Gastroesophageal sphincter (tissue), 4 donors: ENCODE measurements around the gene AREL1. TPM values are rescaled to one million over a fixed set of nuclear protein-coding genes. Genes with fewer than 3 reads are reported as not detected.

Experiments
- ATAC-seq: fragments of 150-250 bp; one replicate; pipeline ENCODE4 v1.9.1; 2016; ENCODE audit warnings: mild to moderate bottlenecking, moderate library complexity
- H3K27ac ChIP-seq, 4 donors: fragments of 200-600 bp; sonication (generic) in 3 of 4; 1 replicate in 3 of 4; 2 replicates in 1 of 4; pipeline ENCODE4 v1.5.1; 2016 to 2019
- H3K27me3 ChIP-seq: fragments of 200-600 bp; sonication (generic); one replicate; pipeline ENCODE4 v1.5.1; 2019
- H3K36me3 ChIP-seq, 2 donors: fragments of 200-600 bp; sonication (generic); one replicate each; pipeline ENCODE4 v1.5.1; 2019; ENCODE audit warnings: control low read depth in 1 of 2
- H3K4me1 ChIP-seq, 3 donors: fragments of 200-600 bp; sonication (generic); 1 replicate in 2 of 3; 2 replicates in 1 of 3; pipeline ENCODE4 v1.5.1; 2016 to 2019; ENCODE audit warnings: control low read depth in 2 of 3
- H3K4me3 ChIP-seq, 2 donors: fragments of 200-600 bp; sonication (generic); one replicate each; pipeline ENCODE4 v1.5.1; 2019; ENCODE audit warnings: mild to moderate bottlenecking in 1 of 2, moderate library complexity in 1 of 2
- H3K9me3 ChIP-seq, 3 donors: fragments of 200-600 bp; sonication (generic); one replicate each; pipeline ENCODE4 v1.5.1; 2017 to 2019; ENCODE audit warnings: control low read depth in 2 of 3
- EP300 ChIP-seq: sonication (generic); formaldehyde crosslinking; IDR thresholded peaks from one replicate; pipeline ENCODE4 v1.6.1; 2017; ENCODE audit warnings: antibody characterized with exemption, mild to moderate bottlenecking
- POLR2A ChIP-seq, 2 donors: fragments of 450-650 bp; IDR thresholded peaks; one replicate each; pipeline ENCODE4 v1.6.1; 2017; ENCODE audit warnings: antibody characterized with exemption in 2 of 2, mild to moderate bottlenecking in 2 of 2, moderate library complexity in 1 of 2
- POLR2AphosphoS5 ChIP-seq: sonication (generic); formaldehyde crosslinking; IDR thresholded peaks from one replicate; pipeline ENCODE4 v1.6.1; 2017; ENCODE audit warnings: antibody characterized with exemption
- WGBS, 2 donors: methylation state at CpG; one replicate each; pipeline ENCODE4 v1.1.5; 2018; ENCODE audit warnings: low coverage in 1 of 2; 5-methylcytosine and 5-hydroxymethylcytosine counted together
- total RNA-seq, 4 donors: library from RNA; depleted of rRNA; stranded (reverse); fragments of >200 nt; gene quantifications; one replicate each; pipeline ENCODE4 v1.1.0, GENCODE V29; 2016
- TF ChIP-seq, protein P1 (sequence below), 4 experiments: fragments of 200-600 bp in 2 of 4; fragments of 450-650 bp in 2 of 4; sonication (generic) in 1 of 4; IDR thresholded peaks; one replicate each; pipeline ENCODE4 v1.5.1; 2017 to 2019; ENCODE audit warnings: antibody characterized with exemption in 4 of 4, mild to moderate bottlenecking in 2 of 4, moderate library complexity in 2 of 4

The AREL1 gene
- total RNA-seq, 4 donors from 2014 or later, result 14.3 to 39.9 (median 19.9) TPM

GRCh38 chr14:74702293-74702692 is 10.6 kb downstream of the AREL1 start:
- no CpG with 5 or more reads among the region's 2 CpGs for WGBS, 2 donors

DNA sequence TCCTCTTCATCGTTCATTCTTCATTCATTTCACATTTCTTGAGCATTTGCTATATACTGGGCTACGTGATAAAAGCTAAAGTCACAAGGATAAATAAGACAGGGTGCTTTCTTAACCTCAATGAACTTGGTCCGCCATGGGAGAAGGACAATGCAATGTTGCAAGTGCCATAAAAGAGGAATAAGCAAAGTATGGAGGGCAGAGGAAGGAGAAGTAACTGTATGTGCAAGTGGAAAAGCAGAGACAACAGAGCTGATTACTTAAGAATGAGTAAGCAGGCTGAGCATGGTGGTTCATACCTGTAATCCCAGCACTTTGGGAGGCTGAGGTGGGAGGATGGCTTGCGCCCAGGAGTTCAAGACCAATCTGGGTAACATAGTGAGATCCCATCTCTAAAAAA is 14.4 kb downstream of the AREL1 start:
- peaks cover 0 to 5% of the 10 kb centered on the region in 2 donors for H3K36me3 ChIP-seq
- no peaks in the 10 kb centered on the region for H3K4me1 ChIP-seq
- TF ChIP-seq, protein P1, sequence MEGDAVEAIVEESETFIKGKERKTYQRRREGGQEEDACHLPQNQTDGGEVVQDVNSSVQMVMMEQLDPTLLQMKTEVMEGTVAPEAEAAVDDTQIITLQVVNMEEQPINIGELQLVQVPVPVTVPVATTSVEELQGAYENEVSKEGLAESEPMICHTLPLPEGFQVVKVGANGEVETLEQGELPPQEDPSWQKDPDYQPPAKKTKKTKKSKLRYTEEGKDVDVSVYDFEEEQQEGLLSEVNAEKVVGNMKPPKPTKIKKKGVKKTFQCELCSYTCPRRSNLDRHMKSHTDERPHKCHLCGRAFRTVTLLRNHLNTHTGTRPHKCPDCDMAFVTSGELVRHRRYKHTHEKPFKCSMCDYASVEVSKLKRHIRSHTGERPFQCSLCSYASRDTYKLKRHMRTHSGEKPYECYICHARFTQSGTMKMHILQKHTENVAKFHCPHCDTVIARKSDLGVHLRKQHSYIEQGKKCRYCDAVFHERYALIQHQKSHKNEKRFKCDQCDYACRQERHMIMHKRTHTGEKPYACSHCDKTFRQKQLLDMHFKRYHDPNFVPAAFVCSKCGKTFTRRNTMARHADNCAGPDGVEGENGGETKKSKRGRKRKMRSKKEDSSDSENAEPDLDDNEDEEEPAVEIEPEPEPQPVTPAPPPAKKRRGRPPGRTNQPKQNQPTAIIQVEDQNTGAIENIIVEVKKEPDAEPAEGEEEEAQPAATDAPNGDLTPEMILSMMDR (IDR thresholded peaks at IDR 0.05), result no peak
- TF ChIP-seq POLR2AphosphoS5 (no peak), EP300 (no peak), POLR2A (IDR thresholded peaks at IDR 0.05) (no peak)
- no peaks in the 10 kb centered on the region for H3K9me3 ChIP-seq
- no peak for ATAC-seq
- H3K27ac ChIP-seq, result no peak overlapping the region
- WGBS, 2 donors, result 87 to 98% methylated on average over 2 to 3 of the region's 4 CpGs
- H3K27me3 ChIP-seq, result no peaks in the 10 kb centered on the region
- no peak overlapping the region for H3K4me3 ChIP-seq

More at GRCh38 chr14:74702293-74702692, 10.6 kb downstream of the AREL1 start:
- no peak overlapping the region for H3K27ac ChIP-seq
- H3K36me3 ChIP-seq, result peaks cover 0 to 3% of the 10 kb centered on the region in 2 donors
- H3K27me3 ChIP-seq, result no peaks in the 10 kb centered on the region
- ATAC-seq, result no peak
- H3K9me3 ChIP-seq, result no peaks in the 10 kb centered on the region
- no peak overlapping the region for H3K4me3 ChIP-seq
- no peaks in the 10 kb centered on the region for H3K4me1 ChIP-seq
- no peak for TF ChIP-seq POLR2AphosphoS5
- TF ChIP-seq, protein P1 (IDR thresholded peaks at IDR 0.05), result no peak
- TF ChIP-seq EP300, result no peak
- no peak for TF ChIP-seq POLR2A (IDR thresholded peaks at IDR 0.05)

DNA sequence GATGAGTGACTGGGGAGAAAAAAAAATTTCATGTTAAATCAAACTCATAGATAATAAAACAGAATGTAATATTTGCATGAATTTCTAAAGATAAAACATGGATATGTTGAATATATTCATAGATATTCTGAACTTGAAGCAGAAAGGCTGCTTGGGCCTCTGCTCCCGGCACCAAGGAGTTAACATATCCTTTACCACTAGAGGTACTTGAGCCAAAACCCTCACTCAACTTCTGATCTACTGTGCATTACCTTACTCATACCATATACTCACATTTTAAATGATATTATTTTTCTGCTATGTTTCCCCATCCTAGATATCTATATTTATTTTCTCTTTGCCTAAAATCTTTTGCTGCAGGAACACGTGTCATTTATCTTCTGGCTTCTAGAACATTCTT is 14.9 kb downstream of the AREL1 start:
- WGBS, 2 donors, result 86 to 94% methylated on average over 2 of the region's 2 CpGs
- TF ChIP-seq POLR2A (IDR thresholded peaks at IDR 0.05) (no peak), EP300 (no peak), POLR2AphosphoS5 (no peak)
- TF ChIP-seq, protein P1 (IDR thresholded peaks at IDR 0.05), result no peak
- no peak for ATAC-seq
- peaks cover 0 to under 1% (median 0%) of the 10 kb centered on the region in 3 donors for H3K4me1 ChIP-seq
- H3K27ac ChIP-seq, result no peak overlapping the region
- no peaks in the 10 kb centered on the region for H3K9me3 ChIP-seq
- H3K4me3 ChIP-seq, result no peak overlapping the region
- no peaks in the 10 kb centered on the region for H3K27me3 ChIP-seq
- peaks cover 0 to 5% of the 10 kb centered on the region in 2 donors for H3K36me3 ChIP-seq

GRCh38 chr14:74697543-74697942 is 15.3 kb downstream of the AREL1 start:
- Histone ChIP-seq H3K9me3 (no peaks in the 10 kb centered on the region), H3K27me3 (no peaks in the 10 kb centered on the region), H3K27ac (no peak overlapping the region), H3K4me1 (peaks cover 0 to 5% (median 0%) of the 10 kb centered on the region in 3 donors), H3K4me3 (no peak overlapping the region), H3K36me3 (peaks cover 0 to 5% of the 10 kb centered on the region in 2 donors)
- WGBS, 2 donors, result 33 to 54% methylated on average over 1 to 2 of the region's 2 CpGs
- TF ChIP-seq POLR2A (IDR thresholded peaks at IDR 0.05), result no peak
- TF ChIP-seq, protein P1 (IDR thresholded peaks at IDR 0.05), result no peak
- no peak for TF ChIP-seq EP300
- TF ChIP-seq POLR2AphosphoS5, result no peak
- no peak for ATAC-seq

GRCh38 chr14:74697011-74697410 is 15.9 kb downstream of the AREL1 start:
- WGBS, 2 donors, result 60 to 77% methylated on average over 1 of the region's 1 CpG
- no peak for TF ChIP-seq POLR2A (IDR thresholded peaks at IDR 0.05)
- ATAC-seq, result no peak

More at GRCh38 chr14:74697011-74697410, 15.9 kb downstream of the AREL1 start:
- Histone ChIP-seq H3K9me3 (no peaks in the 10 kb centered on the region), H3K27me3 (no peaks in the 10 kb centered on the region), H3K27ac (no peak overlapping the region), H3K4me3 (no peak overlapping the region), H3K36me3 (peaks cover 0 to 5% of the 10 kb centered on the region in 2 donors), H3K4me1 (peaks cover 0 to 10% (median 0%) of the 10 kb centered on the region in 3 donors)
